Astrocyte of the spinal cord (primary cell): ENCODE measurements around the gene SND1.
"Not testable (repeated sequence)": the region's sequence is repeated elsewhere in the genome, so short reads cannot be mapped to it uniquely, and the experiment has no call there.

ENCODE experiments used
- DNase-seq: peaks from one replicate; pipeline ENCODE4 v3.0.0; 2011; ENCODE audit warnings: low read depth, low spot score
- H3K4me3 ChIP-seq: 2 replicates; pipeline ENCODE4 v1.5.1; 2011; ENCODE audit warnings: low read depth, mild to moderate bottlenecking, low read length, moderate library complexity
- CTCF ChIP-seq: IDR thresholded peaks from 2 replicates; pipeline ENCODE4 v1.5.1; 2012; ENCODE audit warnings: low read depth, mild to moderate bottlenecking, low read length, inconsistent platforms
- in situ Hi-C: cut with HindIII; loops from 2 replicates; pipeline ENCODE4 v1.10.0; 2017; ENCODE audit warnings: low sequenced_read_pairs

Gene SND1

DNA sequence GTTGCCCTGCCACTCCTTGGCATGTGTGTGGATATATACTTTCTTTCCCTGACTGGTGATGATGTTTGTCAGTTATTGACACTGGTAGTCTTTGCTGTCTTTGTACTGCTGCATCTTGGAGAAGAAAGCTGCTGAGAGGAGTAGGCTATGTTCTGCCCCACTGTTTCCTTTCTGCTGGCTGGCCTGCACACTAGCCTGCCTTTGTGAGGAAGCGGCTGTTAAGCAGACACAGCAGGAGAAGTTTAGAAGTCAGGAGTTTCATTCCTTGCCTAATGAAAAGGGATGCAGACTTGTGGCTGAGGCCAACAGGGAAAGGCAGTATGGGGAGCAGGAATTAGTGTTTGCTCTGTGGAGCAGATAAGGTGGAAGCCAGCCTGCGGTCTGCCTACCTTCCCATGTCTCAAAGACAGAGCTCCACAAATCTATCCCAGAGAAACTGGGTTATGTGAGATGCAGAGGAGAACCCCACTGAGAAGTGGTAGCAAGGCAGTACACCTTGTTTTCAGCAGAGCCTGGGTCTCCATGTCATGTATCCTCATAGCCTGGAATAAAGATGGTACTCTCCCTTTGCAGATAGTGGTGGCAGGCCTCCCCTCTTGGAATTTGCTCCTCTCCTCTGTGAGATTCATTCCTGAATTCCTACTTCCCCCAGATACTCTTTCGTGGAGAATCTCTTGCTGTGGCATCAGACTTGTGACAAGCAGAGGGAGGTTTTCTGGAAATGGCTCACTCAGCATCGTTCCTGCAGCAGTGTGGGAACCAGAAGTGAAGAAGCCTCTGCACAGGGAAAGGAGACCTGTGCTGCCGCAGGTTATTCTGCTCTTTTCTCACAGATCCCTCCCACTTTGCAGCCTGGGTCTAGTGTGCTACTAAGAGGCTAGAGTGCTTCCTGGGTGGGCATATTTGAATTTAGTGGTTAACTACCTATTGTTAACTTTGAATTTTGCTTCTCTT is 249.0 kb downstream of the SND1 start:
- in situ Hi-C loops = no loop called here
- H3K4me3 ChIP-seq = no peak overlapping the region
- no peak for TF ChIP-seq CTCF
- DNase-seq = peak; percentile 41

- no peak for DNase-seq
- no peak for TF ChIP-seq CTCF
- in situ Hi-C loops = no loop called here
- no peak overlapping the region for H3K4me3 ChIP-seq
Measured at GRCh38 chr7:127901895-127902703, 250.1 kb downstream of the SND1 start.

GRCh38 chr7:127902753-127903152 is 250.8 kb downstream of the SND1 start:
- H3K4me3 ChIP-seq, DNase-seq, in situ Hi-C loops: not testable (repeated sequence)

DNA sequence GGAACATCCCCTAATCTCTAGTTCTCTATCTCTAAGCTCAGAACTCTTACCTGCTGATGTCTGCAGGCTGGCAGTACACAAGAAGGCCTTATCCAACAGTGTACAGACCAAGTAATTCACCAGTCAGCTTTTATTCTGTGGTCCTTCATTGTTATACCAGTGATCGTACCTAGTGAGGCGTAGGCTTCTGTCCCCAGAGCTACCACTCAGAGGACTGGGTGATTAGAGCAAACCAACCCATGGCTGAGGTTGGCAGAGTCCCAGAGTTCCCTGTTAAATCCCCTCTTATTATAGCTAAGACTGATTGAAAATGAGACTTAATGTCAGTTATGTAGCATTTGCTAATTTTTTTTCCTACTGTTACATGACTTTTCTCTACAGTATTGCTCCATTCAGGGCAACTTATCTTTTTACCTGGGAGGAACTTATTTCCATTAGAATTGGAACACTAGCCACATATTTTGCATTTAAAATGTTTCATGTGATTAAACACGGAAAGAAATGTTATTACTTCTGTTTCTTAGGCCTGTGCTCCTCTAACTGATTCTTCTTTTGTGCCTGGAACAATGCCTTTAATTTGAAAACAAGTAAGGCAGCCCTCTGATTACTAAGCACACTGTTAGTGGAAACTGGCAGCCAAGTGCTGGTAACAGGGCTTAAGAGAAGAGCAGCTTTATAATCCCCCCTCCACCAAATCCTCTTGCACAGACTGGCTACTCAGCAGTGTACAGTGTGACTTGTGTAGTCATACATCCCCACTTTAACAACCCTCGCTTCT is 252.1 kb downstream of the SND1 start:
- in situ Hi-C loops = no loop called here
- no peak for TF ChIP-seq CTCF
- H3K4me3 ChIP-seq = no peak overlapping the region
- no peak for DNase-seq

DNA sequence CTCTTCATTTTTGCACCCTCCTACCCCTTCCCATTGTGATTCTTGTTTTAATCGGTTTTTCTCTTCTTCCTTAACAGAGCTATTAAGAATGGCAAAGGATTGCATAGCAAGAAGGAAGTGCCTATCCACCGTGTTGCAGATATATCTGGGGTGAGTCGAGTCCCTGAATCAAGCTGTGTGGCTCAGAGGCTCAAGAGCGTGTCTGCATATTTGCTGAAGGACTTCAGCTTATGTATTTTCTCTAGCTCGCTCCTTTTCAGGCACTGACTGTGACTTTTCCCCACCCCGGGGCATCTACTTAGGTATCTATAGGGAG is 252.6 kb downstream of the SND1 start:
- DNase-seq = no peak
- in situ Hi-C loops = no loop called here
- TF ChIP-seq CTCF = no peak
- no peak overlapping the region for H3K4me3 ChIP-seq

GRCh38 chr7:127905021-127905420 is 253.0 kb downstream of the SND1 start:
- DNase-seq = no peak
- no peak overlapping the region for H3K4me3 ChIP-seq
- TF ChIP-seq CTCF = no peak
- in situ Hi-C loops = no loop called here
